Occipital lobe (tissue), 2 donors: ENCODE measurements around the gene MLH3. TPM values are rescaled to one million over a fixed set of nuclear protein-coding genes. Genes with fewer than 3 reads are reported as not detected.
"Not testable (repeated sequence)": the region's sequence is repeated elsewhere in the genome, so short reads cannot be mapped to it uniquely, and the experiment has no call there.

Experiments used
- DNase-seq: peaks from one replicate; lab custom pipeline; 2025; lab: John Stamatoyannopoulos, UW
- total RNA-seq: library from RNA; depleted of rRNA; stranded (reverse); fragments of >200 nt; gene quantifications from one replicate; pipeline ENCODE4 v1.2.3, GENCODE V29; 2014

Gene MLH3
- total RNA-seq, 1 donor from 2014 or later, result 65.2 TPM

DNA sequence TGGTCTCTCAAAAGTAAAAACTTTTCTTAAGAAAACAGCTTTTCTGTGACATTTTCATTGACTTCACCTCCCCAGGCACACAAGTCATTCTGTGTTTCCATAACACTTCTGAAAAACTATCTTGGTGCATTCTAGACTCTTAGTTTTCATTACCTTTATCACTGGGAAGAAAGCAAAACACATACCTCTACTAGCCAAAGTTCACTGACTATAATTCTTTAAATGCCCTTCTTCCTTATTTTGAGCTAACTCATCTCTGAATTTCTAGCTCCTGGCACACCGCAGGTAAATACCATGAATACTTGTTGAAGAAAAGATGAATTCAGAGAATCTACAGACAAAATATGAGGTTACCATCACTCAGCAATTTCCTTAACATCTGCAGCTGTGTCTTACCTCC lies 21.1 kb downstream of the MLH3 start:
- no peak for DNase-seq

DNA sequence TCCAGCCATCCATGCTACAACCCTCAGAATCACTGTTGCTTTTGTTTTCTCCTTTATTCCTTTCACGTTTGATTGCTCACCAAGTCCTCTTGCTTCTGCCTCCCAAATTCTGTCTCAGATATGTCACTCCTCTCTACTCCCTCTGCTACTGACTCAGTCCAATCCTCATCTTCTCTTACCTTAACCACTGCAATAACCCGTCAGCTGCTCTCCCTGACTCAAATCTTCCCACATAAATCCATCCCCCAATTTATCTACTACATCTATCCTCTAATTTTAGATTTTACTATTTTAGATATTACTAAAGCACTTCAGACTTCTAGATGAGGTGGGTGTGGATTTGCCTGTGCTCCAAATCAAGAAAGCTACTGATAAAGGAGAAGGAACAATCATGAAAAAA lies 25.4 kb downstream of the MLH3 start:
- DNase-seq, result no peak

DNA sequence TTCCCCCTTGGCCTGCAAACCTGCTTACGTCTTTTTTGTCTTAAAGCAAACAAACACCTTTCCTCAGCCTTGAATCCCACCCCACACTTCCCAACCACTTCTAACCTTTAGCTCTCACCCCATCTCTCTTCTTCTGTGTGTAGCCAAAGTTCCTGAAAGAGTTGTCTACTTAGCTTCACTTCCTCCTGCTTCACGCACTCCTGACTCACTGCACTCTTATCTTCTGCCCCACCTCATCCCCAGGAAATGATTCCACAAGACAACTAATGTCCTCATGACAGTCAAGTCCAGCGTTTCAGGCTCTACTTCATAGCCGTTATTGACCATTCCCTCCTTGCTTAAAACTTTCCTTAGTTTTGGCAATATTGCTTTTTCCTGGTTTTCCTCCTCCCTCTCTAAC lies 26.2 kb downstream of the MLH3 start:
- DNase-seq, result no peak

DNA sequence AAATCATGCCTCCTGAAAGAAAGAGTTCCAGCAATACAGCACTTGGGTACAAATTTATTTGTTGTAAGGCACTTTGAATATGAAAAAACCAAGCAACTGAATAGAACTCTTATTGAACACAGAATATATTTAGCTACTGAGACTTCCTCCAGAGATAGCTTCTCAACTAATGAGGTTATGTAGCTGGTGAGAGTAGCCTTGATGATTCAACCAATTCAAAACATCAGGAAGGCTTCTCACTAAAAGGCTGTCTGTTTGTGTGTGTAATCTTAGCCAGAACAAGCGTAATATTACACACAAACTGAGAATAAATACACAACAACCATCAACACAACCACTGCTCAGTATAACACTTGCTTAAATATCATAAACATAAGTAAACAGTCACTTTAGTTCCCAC lies 28.2 kb downstream of the MLH3 start:
- DNase-seq, result no peak

DNA sequence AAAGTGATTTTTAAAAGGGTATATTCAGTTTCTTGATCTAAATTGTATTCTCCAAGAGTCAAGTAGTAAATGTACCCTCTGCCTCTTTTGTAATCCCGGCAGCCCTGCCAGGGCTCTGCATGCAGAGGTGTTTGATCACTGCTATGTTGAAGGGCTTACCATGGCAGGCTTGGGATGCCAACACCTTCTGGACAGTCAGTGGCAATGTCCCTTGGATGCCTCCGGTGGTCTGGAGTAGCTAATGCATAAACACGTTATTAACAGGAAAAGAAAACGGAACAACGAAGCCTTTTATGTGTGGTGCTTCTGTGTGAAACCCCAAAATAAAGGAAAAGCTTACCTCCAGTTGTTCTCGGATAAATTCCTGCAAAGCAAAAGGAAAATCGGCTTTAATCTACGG lies 28.6 kb downstream of the MLH3 start:
- no peak for DNase-seq

DNA sequence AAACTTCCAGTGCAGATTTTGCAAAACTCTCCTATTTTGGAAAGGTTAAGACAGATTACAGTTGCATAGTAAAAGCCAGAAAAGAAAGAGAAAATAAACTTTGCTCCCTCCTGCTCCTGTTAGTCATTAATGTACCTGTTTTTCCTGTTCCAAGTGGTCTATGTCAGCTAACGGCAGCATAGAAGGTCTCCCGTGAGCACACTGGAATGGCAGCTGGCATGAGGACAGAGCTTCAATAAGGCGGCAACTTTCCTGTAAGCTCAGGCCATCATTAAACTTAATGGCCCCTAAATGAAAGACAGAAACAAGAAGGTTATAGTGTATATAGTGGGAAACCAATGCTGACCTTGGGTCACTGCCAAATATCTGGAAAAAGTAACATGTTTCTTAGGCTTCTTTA lies 32.6 kb downstream of the MLH3 start:
- DNase-seq, result no peak

DNA sequence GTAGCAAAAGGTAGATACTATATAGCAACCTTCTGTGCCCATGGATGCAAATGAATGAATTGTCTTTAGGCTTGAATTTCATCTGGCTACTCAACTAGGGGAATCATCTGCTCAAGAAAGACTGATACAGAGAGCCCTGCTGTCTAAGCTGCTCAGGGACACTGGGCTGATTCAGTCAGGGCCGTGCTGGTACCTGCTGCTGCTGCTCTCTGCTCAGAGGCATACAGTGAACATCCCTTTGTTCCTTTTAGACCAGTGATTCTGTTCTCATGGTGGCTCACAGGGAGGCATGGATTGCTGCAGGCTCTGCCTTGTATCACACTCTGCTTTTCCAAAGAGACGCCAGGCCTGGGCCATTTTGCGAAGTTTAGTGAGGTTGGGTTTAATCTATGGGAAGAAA lies 34.5 kb downstream of the MLH3 start:
- no peak for DNase-seq

DNA sequence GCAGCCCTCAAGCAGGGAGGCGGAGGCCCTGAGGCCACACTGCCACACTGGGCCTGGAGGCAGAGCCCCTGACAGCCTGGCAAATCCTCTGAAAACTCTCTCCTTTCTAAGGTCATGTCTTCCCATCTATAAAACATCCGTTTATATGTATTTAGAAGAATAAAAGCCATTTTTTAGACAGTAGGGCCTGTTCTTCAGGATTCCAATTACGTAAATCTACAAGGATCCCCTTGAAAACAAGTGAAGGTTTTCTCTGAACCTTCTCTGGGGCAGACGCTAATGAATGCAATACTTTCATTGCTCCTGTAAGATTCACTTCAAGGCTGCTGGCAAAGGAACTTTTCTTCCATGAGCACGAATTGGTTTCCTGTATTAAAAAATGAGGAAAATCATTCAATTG lies 35.8 kb downstream of the MLH3 start:
- DNase-seq, result no peak

DNA sequence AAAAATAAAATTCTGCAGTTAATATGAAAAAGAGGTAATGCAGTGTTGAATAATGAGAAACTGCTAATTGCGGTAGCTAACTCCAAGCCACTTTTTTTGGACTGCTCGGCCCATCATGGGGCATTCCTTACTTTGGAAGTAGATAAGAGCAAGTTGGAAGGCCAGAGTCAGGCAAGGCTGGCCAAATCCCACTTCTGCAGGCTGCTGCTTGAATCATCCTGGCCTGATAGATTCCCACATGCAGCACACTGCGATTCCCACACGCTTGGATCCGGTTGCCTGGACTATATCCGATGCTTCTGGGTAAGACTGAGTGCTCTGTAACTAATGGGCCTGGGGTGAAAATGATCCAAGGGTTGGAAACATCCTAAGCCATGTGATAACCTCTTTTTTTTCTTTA lies 38.0 kb downstream of the MLH3 start:
- no peak for DNase-seq

DNA sequence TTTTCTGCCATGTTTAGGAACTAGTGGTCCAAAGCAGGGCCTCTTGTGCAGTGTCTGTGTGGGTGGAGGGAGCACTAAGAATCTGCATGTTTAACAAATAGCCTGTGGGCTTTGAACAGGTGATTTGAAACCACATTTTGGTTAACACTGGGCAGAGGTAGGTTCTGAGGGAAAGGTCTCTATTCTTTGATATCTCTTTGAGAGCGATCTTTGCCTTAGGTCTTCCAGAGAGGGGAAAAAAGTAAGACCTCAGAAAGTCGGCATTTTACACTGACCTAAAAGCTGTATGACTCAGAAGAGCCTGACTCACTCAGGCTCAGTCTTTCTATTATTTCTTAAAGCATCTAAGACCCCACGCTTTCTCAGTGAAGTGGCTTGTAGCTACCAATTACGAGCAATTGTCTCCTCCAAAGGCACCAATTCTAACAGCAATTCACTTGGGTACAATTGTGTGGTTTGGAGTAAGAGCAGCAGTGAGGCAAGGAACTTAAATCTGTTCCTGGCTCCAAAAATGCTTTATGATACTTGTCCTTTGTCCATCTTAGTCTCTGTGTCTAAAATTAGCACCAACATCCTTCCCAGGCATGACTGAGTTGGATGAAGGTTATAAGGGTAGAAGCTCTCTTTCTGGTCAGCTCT lies 39.8 kb downstream of the MLH3 start:
- DNase-seq, result no peak

DNA sequence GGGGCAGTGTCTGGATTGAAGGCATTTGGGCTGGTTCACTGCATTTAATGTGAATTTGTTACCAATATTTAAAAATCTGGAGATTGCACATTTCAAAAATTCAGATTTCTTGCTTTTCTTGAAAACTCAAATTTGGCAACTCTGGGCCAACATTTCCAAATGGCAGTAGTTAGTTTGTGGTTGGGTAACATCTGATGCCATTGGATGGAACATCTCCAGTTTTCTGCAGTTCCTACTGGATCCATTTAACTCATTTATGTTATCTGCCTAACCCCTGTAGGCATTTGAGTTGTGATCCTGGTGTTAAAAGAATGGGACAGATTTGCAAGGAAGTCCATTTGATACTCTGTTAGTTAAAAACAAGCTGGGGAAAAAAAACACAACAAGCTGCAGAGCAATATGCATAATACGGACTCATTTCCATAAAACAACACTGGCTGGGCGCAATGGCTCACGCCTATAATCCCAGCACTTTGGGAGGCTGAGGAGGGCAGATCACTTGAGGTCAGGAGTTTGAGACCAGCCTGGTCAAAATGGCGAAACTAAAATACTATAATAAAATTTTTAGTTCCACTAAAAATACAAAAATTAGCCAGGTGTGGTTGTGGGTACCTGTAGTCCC lies 40.7 kb downstream of the MLH3 start:
- DNase-seq, result no peak

DNA sequence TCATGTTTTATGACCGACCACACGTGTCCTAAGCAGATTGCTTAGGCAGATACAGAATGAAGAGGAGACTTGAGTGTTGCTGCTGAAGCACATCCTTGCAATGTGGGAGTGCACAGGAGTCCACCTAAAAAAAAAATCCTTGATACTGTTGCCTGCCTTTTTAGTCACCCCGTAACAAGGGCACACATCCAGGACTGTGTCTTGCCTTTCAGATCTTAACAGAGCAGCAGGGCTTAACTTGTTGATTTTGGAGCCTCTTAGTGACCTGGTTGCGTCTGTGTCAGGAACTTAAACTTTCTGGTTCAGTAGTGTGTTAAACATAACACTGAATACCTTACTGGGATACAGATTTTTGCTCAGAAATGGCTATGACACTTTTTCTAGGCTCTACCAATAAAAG lies 42.1 kb downstream of the MLH3 start:
- no peak for DNase-seq

DNA sequence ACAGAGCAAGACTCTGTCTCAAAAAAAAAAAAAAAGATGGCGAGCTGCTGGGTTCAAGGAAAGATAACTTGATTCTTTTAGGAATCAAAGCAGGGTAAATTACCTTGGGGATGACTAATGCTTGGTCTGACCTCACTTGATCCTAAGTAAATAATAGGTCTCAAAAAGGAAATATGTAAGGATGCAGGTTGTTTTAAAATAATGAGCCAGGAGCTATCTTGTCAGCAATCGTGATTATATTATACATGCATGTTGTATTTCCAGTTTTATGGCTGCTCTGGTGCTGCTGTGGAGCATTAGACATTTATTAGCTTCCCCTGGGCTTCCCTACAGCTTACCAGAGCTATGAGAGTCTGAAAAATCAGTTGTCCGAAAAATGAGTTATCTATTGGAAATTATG lies 45.9 kb downstream of the MLH3 start:
- DNase-seq, result no peak

DNA sequence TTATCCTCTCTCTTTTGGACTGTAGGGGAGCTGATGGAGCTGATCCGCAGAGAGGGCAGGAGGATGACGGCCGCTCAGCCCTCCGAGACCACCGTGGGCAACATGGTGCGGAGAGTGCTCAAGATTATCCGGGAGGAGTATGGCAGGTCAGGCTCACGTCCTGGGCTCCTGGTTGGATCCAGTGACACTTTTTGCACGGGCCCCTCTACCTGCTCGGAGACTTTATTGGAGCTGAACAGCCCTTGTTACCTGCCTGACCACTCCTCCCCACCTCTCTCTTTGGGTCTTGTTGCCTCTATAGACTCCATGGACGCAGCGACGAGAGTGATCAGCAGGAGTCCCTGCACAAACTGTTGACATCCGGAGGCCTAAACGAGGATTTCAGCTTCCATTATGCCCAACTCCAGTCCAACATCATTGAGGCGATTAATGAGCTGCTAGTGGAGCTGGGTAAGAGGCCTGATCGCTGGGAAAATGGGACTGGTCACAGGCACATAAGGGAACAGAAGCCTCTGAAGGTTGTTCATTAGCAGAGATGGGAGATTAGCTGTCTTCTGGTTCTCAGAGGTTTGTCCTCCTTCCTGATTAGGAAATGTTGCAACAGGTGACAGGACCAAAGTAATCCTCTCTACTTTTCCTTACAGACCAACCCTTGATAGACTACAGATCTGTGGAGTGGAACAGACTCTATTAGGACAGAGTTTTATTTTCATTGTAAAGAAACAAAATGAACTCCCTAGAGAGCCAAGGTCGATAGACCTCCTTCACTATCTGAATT lies 47.8 kb downstream of the MLH3 start:
- DNase-seq, result no peak

DNA sequence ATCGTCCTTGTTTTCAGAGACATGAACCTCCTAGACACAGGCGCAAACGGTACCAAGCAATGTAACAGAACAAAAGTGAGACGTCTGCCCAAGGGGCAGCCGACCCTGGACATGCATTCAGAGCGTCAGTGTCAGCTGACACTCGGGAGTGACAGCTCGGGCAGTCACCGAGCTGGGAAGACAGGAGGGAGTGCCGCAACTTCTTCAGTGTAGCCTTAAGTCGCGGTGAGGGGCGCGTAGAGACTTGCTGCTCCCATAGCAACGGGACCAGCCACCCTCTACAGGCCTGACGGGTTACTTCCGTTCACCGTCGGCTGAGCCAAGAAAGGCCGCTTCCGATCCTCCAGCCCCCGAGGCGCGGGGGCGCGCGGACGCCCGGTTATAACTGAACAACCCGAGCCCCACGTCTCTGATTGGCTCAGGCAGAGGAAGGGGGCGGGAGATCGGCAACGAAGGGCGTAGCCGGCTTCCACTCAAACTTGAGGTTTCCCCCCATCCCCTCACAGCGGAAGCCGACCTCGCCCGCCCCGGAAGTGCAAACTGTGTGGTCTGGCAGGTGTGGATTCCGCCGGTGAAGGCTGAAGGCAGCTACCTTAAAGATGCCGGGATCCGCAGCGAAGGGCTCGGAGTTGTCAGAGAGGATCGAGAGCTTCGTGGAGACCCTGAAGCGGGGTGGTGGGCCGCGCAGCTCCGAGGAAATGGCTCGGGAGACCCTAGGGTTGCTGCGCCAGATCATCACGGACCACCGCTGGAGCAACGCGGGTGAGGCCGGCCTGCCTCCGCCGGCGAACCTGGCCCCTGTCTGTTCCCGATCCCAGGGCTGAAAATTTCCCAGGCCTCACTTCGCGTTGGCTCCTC lies 48.6 kb downstream of the MLH3 start, which contains the start of gene EIF2B2:
EIF2B2 (plus strand) TSS at position 530 of the 858 bp plus-strand sequence; CDS start at position 600, 70 bp downstream.
- peak; percentile 98 for DNase-seq

DNA sequence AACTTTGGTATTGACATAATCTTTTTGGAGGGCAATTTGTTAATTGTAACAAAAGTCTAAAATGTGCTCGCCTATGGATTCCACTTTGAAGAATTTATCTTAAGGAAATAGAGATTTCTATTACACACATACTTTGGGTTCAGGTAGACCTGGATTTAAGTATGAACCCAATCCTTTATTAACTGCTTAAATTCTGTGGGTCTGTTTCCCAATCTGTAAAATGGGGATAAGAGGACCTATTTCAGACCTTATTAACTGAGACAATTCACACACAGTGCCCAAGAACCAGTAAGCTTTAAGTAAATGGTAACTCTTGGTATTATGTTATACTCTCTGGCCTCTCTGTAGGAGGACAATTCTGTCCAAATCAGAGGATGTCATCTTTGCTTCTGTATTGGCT lies 49.4 kb downstream of the MLH3 start:
- DNase-seq, result no peak

DNA sequence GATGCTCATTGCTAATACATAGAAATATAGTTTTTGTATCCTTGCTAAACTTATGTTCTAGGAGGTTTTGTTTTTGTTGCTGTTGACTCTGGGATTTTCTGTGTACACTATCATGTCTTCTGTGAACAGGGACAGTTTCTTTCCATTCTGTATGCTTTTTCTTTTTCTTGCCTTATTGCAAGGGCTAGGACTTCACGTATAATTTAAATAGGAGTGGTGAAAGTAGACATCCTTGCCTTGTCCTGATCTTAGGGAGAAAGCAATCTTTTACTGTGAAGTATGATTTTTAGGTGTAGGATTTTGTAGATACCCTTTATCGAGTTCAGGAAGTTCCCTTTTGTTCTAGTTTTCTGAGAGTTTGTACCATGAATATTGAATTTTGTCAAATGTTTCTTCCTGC lies 50.0 kb downstream of the MLH3 start:
- DNase-seq, result no peak

DNA sequence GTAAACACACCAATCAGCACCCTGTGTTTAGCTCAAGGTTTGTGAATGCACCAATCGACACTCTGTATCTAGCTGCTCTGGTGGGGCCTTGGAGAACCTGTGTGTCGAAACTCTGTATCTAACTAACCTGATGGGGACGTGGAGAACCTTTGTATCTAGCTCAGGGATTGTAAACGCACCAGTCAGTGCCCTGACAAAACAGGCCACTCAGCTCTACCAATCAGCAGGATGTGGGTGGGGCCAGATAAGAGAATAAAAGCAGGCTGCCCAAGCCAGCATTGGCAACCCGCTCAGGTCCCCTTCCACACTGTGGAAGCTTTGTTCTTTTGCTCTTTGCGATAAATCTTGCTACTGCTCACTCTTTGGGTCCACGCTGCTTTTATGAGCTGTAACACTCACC lies 55.5 kb downstream of the MLH3 start:
- not testable (repeated sequence) for DNase-seq

DNA sequence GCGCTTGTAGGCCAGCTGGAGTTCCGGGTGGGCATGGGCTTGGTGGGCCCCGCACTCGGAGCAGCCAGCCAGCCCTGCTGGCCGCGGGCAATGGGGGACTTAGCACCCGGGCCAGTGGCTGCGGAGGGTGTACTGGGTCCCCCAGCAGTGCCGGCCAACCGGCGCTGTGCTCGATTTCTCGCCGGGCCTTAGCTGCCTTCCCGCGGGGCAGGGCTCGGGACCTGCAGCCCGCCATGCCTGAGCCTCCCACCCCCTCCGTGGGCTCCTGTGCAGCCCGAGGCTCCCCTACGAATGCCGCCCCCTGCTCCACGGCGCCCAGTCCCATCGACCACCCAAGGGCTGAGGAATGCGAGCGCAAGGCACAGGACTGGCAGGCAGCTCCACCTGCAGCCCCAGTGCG lies 57.1 kb downstream of the MLH3 start:
- not testable (repeated sequence) for DNase-seq

DNA sequence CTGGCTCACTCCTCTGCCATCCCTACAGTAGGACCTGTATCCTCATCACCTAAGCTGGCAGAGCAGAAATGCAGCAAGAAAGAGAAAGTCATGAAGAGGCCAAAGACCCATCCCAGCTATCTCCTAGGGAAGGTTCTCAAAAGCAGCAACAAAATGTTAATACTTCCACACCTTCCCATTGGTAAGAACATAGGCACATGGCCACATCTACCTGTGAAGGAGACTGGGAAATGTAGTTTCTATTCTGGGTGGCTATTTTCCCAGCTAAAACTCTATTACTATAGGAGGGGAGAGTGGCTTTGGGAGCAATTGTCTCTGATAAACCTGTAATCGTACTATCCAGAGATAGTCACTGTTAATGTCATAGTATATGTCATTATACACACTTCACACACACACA lies 62.3 kb downstream of the MLH3 start:
- DNase-seq, result no peak

DNA sequence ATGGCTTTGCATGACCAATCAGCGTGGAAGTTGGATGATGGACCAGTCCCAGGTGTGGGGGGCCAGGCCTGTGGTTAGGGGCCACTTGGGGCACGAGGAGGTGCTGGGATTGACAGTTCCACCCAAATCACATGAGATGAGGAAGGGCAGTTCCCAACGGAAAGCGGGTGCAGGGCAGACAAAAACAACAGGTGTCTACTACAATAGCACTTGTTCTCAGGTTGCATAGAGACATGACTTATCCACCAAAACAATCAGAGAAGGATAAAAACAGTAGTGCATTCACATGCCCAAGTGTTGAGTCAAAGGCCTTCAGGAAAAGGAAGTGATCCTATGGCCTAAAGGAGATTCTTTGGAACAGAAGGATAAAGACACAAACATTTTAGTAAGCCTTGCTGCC lies 63.1 kb downstream of the MLH3 start:
- no peak for DNase-seq

DNA sequence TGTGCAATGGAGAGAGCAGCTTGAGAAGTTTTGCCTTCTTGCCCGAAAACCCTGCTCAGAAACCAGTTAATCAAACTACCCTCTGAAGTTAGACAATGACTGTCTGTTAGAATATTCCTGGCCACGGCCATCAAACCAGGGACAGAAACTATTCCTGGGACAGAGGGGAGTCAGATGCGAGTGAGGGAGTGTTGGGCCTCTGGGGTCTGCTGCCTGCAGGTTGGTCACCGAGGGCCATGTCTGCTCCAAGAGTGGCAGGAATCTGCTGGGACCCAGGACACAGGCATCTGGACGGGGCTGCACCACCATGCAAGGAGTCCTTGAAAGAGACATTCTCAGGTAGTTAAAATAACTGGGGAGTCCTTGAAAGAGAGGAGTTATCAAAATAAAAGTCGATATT lies 65.5 kb downstream of the MLH3 start:
- DNase-seq, result no peak
